HepG2 (cell line): ENCODE data around the gene GPR162.

Source experiments
- BCLAF1 ChIP-seq: fragments of 450-650 bp; IDR thresholded peaks from 2 replicates; pipeline ENCODE4 v1.6.1; 2017; ENCODE audit warnings: mild to moderate bottlenecking
- CBX1 ChIP-seq: IDR thresholded peaks from one replicate; pipeline ENCODE4 v1.6.1; 2016; ENCODE audit warnings: antibody characterized with exemption, low read depth
- CTCF ChIP-seq: sonication (generic); formaldehyde crosslinking; IDR thresholded peaks from 2 replicates; pipeline ENCODE4 v1.5.0; 2020; ENCODE audit warnings: mild to moderate bottlenecking, missing genetic modification reagents, moderate library complexity
- MAFK ChIP-seq, 2 experiments: IDR thresholded peaks in 1 of 2; conservative IDR thresholded peaks in 1 of 2; 2 replicates each; pipeline ENCODE4 v1.6.1; 2011; ENCODE audit warnings: improper control_type of control experiment in 2 of 2, low read length in 2 of 2
- ZBTB43 ChIP-seq: sonication (generic); formaldehyde crosslinking; conservative IDR thresholded peaks from 2 replicates; pipeline ENCODE4 v1.4.0; 2020; ENCODE audit warnings: missing genetic modification reagents

GRCh38 chr12:6790496-6791150 is 31.0 kb upstream of the GPR162 start:
- TF ChIP-seq CTCF (CRISPR knock-in tag) = no peak
- TF ChIP-seq BCLAF1 = no peak
- TF ChIP-seq MAFK (conservative IDR thresholded peaks at IDR 0.05 in 1 of 2, IDR thresholded peaks at IDR 0.05 in 1 of 2; ENCODE audit: low read length in 2 of 2) = no peak
- no peak for TF ChIP-seq CBX1
- TF ChIP-seq ZBTB43 = no peak
